CD4-positive, alpha-beta T cell treated with Interleukin-6 at 100 ng/mL for 8 hours (primary cell): Measurements from ENCODE around the gene METTL2A.
"Not testable (repeated sequence)": the region's sequence is repeated elsewhere in the genome, so short reads cannot be mapped to it uniquely, and the experiment has no call there.

ENCODE experiments used
- DNase-seq: peaks from one replicate; pipeline ENCODE4 v3.0.0-alpha.2; 2020; ENCODE audit warnings: mixed read lengths, low spot score

METTL2A gene, protein sequence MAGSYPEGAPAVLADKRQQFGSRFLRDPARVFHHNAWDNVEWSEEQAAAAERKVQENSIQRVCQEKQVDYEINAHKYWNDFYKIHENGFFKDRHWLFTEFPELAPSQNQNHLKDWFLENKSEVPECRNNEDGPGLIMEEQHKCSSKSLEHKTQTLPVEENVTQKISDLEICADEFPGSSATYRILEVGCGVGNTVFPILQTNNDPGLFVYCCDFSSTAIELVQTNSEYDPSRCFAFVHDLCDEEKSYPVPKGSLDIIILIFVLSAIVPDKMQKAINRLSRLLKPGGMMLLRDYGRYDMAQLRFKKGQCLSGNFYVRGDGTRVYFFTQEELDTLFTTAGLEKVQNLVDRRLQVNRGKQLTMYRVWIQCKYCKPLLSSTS

DNA sequence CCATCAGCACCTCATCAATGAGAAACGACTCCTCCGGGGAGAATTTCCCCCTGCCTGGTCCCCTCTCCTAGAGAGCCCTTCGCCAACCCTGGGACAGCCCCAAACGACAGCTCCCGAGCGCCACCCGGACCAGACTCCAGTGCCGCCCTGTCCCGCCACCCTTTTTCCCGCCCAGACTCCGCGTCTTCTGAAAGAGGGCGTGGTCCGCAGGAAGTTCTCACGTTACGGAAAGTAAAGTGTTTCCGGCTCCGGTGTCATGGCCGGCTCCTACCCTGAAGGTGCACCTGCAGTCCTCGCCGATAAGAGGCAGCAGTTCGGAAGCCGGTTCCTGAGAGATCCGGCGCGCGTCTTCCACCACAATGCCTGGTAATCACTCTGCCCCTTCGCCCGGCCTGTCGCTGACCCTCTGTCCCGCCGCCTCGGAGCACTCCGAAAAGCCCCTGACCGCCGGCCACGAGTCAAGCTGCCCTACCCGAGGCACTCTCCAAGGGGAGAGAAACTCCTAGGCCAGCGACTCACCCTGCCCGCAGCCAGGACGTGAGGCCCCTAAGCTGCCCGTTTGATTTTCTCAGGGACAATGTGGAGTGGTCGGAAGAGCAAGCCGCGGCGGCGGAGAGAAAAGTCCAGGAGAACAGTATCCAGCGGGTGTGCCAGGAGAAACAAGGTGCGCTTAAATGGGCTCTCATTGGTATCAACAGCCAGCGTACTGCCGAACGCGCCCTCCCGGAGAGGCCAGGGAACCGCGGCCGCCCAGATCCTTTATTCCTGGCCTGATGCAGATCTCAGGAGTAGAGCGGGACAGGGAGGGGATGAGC lies at the start of gene METTL2A:
TSS of gene METTL2A (plus strand) at position 251 of the 815 bp plus-strand sequence. CDS start at position 257, 6 bp downstream.
- DNase-seq = peak; percentile 84

DNA sequence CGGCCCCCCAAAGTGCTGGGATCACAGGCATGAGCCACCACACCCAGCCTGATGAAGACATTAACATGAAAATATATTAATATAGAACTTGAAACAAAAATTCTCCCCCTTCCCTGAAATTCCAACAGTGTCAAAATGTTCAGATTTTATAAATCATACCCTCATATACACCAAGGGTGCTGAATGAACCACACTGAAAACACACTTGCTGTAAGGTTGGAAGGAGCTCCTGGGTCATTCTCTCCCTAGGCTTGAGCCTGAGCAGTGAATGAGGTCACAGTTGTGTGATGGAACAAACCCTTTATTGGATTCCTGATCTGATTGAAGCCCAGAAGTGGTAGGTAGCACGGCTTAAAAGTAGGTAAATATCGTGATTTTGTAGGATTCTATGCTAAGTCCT lies 43.4 kb upstream of the METTL2A start, which contains the start of gene EFCAB3:
TSS of gene EFCAB3 (plus strand) at position 301 of the 400 bp plus-strand sequence. CDS start 2,427 bp downstream, outside the sequence.
- DNase-seq = no peak

DNA sequence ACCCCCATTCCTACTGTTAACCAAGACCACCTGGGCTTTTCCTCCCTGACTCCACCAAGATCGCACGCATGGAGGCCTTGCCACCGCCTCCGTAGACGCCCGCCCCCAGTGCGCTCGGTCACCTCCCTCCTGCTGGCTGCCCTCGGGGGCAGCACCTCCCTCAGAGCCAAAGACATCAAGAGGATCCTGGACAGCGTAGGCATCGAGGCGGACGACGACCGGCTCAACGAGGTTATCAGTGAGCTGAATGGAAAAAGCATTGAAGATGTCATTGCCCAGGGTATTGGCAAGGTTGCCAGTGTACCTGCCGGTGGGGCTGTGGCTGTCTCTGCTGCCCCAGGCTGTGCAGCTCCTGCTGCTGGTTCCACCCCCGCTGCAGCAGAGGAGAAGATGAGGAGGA lies 42.1 kb upstream of the METTL2A start:
- DNase-seq = no peak

DNA sequence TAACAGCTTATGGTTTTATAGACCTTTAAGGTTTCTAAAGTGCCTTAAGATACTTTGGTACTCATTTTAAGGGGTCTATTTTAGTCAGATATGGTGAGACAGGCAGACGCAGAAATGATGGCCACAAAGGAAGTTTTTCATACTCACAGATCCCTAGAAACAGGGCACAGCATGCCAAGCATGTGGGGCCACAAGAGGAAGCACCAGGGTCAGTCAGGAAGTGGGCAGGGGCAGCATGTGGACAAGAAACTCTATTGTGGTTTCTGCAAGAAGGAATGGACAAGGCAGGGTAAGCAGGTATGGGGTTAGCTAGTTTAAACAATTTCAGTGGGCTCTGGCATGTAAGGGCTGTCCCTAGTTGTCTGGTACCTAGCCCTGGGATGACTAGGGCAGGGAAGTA lies 34.8 kb upstream of the METTL2A start:
- DNase-seq = no peak

DNA sequence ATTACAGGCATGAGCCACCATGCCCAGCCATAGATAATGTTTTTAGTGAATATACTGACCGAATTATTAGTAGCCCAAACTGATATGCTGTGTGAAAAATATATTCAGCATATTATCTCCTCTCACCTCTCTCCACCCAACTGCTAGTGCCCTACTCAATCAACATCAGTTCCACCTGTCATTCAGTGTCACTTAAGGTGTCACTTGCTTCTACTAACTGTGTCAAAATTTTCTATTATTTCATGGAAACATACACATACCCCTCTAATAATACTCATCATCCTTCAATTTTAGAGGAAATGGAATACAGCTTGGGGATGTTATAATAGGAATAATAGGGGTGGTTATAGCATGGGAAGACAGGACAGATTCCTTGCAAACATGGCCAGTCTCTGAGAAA lies 30.8 kb upstream of the METTL2A start:
- no peak for DNase-seq

DNA sequence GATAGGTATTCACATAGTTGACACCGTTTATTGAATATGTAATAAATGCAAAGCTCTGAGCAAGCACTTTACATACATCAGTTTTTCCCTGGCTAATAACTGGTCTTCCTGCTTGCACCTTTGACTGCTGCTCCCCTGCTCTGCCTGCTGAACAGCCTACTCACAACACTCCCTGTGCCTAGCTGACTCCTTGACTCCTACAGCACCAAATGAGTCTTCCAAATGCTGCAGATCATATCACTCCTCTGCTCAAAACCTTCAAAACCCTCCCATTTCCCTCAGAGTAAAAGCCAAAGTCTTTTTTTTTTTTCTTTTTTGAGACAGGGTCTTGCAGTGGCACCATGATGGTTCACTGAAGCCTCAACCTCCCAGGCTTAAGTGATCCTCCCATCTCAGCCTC lies 24.8 kb upstream of the METTL2A start:
- no peak for DNase-seq

DNA sequence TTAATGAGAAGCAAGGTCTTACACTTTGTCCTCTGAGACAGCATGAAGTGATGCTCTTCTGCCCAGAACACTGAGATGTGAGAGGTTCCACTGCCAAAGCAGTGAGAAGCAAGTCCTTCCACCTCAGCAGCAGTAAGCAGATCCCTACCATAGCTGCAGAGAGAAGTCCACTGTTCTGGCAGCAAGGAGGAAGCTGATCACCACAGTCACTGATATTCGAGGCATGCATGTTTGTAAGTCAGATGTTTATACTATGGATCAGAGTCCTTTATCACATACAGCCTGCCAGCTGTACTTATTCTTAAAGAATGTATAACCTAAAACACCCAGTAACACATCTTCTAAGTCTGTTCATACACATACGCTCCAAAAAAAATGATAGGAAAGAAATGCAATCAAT lies 18.2 kb upstream of the METTL2A start:
- no peak for DNase-seq

DNA sequence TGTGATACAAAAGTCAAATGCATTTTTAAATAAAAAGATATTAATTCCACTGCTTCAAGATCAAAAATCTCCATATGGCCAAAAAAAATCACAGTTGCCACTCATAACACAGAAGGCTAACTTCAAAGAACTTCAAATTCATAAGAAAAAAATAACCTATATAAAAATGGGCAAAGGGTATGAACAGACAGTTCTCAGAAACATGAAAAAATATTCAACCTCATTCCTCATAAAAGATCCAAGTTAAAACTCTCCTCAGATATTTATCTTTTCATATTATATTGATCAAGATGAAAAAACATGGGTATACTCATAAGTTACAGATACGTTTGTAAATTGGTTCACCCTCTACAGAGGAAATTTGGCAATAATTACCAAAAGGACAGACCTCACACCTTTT lies 10.6 kb upstream of the METTL2A start:
- DNase-seq = not testable (repeated sequence)

DNA sequence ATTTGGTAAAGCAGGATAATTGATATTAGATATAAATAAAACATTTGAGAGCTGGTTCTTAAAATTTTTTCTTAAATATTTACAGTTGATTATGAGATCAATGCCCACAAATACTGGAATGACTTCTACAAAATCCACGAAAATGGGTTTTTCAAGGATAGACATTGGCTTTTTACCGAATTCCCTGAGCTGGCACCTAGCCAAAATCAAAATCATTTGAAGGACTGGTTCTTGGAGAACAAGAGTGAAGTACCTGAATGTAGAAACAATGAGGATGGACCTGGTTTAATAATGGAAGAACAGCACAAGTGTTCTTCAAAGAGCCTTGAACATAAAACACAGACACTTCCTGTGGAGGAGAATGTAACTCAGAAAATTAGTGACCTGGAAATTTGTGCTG lies 2.5 kb downstream of the METTL2A start:
- DNase-seq = not testable (repeated sequence)

DNA sequence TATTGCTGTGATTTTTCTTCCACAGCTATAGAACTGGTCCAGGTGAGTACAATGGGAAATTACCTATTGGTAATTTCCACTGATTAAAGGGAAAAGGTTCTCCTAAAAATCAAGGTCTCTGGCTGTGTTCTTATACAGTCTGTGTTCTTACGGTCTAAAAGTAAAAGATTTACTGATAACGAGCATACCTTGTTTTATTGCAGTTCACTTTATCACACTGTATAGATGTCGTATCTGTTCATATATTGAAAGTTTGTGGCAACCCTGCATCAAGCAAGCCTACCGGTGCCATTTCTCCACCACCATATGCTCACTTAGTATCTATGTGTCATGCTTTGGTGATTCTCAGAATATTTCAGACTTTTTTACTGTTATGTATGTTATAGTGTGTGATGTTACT lies 11.6 kb downstream of the METTL2A start:
- not testable (repeated sequence) for DNase-seq

DNA sequence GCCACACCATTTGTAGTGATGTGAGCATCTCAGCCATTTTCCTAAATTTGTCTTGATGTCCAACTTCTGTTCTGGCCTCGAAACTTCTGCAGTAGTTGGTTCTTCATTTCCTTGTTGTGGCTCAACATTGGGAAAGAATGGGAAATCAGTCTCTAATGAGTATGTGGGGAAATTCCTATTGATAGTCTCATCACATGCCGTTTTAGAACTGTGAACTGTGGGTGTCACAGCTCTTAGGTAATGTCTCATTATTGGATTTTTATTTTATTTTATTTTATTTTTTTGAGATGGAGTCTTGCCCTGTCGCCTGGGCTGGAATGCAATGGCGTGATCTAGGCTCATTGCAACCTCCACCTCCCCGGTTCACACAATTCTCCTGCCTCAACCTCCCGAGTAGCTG lies 17.5 kb downstream of the METTL2A start:
- not testable (repeated sequence) for DNase-seq

DNA sequence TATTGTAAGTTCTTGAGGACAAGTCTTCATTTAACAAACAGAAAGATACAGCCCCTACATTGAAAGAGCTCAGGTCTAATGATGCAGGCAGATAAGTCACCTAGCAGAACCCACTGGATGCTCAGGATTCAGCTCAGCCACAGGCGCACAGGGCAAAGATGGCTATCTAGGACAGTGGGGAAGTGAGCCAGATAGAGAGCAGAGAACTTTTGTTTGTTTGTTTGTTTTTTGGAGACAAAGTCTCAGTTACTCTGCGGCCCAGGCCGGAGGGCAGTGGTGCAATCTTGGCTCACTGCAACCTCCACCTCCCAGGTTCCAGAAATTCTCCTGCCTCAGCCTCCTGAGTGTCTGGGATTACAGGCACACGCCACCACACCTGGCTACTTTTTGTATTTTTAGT lies 20.4 kb downstream of the METTL2A start:
- DNase-seq = no peak

DNA sequence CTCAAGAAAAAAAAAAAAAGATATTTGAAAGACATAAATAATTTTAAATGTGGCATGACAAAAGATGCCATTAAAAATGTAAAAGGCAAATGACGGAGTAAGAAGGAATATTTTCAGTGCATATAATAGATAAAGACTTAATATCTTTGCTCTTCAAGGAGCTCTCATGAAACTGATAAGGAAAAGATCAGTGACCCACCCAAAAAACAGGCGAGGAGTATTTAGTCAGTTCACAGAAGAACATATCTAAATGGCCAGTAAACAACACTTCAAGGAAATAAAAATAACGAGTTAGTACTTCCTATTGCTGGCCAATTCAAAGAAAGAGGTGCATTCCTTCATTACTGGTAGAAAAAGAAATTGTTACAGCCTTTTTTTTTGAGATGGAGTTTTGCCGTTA lies 22.1 kb downstream of the METTL2A start:
- not testable (repeated sequence) for DNase-seq

DNA sequence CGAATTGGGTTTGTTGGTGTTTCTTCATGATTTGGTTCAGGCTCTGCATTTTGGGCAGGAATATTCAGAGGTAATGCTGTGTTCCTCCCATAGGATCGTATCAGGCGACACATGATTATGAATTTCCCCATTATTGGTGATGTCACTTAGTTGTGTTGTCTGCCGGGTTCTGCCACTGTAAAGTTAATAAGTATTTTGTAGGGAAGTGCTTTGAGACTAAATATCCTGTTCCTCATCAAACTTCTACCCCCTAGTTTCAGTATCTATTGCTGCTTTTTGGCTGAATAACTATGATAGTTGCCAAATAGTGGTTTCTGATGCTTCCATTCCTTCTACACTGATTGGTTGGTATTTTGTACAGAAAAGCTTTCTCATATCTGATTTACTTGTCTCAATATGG lies 28.5 kb downstream of the METTL2A start:
- DNase-seq = not testable (repeated sequence)

DNA sequence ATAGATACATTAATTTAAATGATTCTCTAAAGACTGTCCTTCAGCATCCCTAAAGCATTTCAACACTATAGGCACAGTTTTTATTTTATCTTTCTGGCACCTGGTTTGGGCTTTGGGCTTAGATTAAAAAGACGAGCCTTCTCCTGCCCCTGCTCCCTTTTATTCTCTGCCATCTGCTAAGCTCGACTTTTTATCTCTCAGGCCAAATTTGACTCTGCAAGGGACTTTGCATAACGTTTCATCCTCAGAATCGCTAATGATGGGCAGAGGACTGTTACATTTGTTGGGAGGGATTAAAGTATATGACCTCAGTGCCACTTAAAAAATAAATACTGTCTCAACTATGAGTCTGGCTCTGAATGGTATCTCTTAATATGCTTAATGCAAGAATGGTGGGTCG lies 29.3 kb downstream of the METTL2A start:
- DNase-seq = not testable (repeated sequence)

DNA sequence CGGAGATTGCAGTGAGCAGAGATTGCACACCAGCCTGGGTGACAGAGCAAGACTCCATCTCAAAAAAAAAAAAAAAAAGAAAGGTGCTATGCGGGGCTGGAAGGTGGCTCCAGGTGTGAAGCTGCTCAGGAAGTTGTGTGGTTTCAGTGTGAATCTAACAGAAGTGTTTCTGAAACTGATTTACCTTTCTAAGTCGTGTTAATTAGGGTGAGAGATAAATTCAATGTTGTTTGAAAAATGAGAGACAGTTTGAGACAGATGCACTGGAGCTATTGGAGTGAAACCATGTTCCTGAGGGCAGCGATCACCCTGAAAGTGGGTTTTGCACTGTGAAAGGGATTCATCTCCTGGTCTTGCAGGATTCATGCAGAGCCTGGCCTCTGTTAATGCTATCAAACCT lies 30.0 kb downstream of the METTL2A start:
- not testable (repeated sequence) for DNase-seq

DNA sequence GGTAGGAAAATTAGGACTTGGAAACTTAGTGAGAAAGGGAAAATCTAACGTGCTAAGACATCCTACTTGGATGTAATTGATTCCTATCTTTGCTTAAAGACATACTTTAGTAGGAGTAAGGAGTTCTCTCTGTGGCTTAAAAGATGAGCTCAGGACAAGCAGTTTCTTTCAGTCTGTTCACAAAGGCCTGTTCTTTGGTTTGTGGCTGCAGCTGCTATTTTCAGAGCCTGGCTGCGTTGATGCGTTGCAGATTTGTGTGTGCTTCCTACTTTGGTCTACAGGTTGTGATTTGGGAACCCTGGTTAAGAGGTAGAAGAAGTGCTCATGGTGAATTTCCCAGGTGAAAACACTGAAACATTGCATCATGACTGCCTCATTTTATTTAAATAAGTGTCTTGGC lies 30.4 kb downstream of the METTL2A start:
- DNase-seq = not testable (repeated sequence)

DNA sequence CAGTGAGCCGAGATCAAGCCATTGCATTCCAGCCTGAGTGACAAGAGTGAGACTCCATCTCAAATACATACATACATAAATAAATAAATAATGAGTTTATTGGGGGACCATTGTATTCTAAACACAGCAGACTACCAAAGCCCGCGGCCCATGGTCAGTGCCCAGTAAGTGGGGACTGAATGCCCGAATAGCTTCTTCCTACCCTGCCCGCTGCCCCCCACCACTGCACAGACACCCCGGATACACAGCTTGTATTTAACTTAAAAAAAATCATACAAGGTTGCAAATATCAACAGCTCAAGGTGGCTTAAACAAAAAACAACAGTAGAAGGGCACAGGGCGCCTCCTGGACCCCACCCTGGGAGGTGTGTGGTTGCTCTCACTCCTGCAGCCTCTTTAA lies 32.3 kb downstream of the METTL2A start:
- DNase-seq = no peak

DNA sequence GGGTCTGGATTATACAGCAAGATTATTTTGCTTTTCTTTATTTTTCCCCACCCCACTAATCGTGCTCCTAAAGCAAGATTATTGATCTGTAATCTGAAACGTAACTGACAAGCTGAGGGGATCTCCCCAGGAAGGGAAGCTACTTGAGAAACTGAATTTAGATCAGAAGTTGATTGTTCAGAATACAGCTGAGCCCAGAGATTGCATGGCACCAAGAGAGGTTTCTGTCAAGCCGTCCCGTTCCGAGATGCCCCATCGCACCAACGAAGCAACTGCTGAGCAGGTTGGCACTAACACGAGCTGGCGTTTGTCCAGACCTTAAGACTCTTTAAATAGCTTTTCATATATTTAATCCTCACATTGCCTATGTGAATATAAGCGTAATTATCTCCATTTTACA lies 34.8 kb downstream of the METTL2A start:
- not testable (repeated sequence) for DNase-seq

DNA sequence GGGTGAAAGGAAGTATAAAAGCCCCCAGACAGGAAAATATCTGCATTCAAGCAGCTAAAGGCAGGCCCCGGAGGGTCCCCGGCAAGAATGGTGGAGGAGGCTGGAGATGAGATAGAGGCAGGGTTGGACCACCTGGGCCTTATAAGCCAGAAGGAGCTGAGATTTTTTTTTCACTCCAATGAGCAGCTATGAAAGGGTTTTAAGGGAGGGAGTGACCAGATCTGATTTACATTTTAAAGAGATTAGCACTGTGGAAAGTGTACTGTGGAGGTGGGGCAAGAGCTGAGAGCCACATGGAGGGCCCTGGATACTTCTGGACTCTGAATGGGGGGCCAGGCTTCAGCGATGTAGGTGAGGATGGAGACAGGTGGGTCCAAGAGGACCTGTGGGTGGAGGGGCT lies 40.7 kb downstream of the METTL2A start:
- DNase-seq = not testable (repeated sequence)

DNA sequence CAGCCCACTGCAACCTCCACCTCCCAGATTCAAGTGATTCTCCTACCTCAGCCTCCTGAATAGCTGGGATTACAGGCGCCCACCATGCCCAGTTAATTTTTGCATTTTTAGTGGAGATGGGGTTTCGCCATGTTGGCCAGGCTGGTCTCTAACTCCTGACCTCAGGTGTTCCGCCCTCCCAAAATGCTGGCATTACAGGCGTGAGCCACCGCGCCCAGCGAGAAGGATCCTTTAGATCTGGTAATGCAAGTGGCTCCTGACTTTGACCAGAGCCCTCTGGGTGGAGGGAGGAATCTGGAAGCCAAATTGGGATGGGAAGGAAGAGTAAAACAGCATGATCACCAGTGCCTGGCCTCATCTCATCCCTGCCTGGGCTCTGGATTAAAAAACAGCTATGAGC lies 41.6 kb downstream of the METTL2A start:
- DNase-seq = not testable (repeated sequence)

DNA sequence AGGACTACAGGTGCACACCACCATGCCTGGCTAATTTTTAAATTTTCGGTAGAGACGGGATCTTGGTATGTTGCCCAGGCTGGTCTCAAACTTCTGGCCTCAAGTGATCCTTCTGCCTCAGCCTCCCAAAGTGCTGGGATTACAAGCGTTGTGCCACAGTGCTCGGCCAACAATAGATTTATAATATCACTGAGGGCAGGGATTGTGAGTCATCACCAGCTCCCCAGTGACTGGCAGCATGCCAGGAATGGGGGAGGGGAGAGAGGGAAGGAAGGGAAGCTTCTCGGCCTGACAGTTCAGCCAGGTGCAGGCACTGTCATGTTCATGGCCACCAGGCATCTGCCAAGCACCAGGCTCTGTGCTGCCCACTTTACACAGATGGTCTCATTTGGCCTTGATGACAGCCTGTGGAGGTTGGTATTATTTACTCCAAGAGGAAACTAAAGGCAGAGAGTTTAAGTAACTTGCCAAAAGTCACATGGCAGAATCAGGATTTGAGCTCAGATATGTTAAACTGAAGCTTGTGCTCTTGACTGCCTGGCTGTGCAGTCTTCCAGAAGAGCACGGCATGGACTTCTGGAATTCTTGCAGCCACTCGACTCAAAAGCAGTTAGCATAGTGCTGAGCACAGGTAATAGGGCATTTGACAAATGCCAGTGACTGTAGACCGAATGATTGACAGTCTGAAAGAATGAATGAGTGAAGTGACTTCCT lies 47.1 kb downstream of the METTL2A start:
- DNase-seq = peak; percentile 70
